ENCODE data around the gene PTPN13.

The PTPN13 gene

GRCh38 chr4:86818211-86818610 lies 224.1 kb downstream of the PTPN13 start:
- DNase-seq (ENCODE audit: low read depth in 2 of 2) = no peak

GRCh38 chr4:86818841-86819240 lies 224.7 kb downstream of the PTPN13 start:
- DNase-seq (ENCODE audit: low read depth in 2 of 2) = no peak

- no peak for DNase-seq (ENCODE audit: low read depth in 2 of 2)
Measured at GRCh38 chr4:86819561-86819960, 225.4 kb downstream of the PTPN13 start.

GRCh38 chr4:86821151-86821550 lies 227.0 kb downstream of the PTPN13 start:
- DNase-seq (ENCODE audit: low read depth in 2 of 2) = no peak

GRCh38 chr4:86822136-86822535 lies 228.0 kb downstream of the PTPN13 start:
- no peak for DNase-seq (ENCODE audit: low read depth in 2 of 2)

GRCh38 chr4:86825511-86825910 lies 231.4 kb downstream of the PTPN13 start:
- DNase-seq (ENCODE audit: low read depth in 2 of 2) = no peak

- no peak for DNase-seq (ENCODE audit: low read depth in 2 of 2)
Measured at GRCh38 chr4:86831262-86832130, 237.4 kb downstream of the PTPN13 start.

GRCh38 chr4:86833615-86834014 lies 239.5 kb downstream of the PTPN13 start:
- no peak for DNase-seq (ENCODE audit: low read depth in 2 of 2)

- no peak for DNase-seq (ENCODE audit: low read depth in 2 of 2)
Measured at GRCh38 chr4:86834901-86835300, 240.8 kb downstream of the PTPN13 start.

- DNase-seq (ENCODE audit: low read depth in 2 of 2) = no peak
Measured at GRCh38 chr4:86835677-86836076, 241.6 kb downstream of the PTPN13 start.

- DNase-seq (ENCODE audit: low read depth in 2 of 2) = no peak
Measured at GRCh38 chr4:86837691-86838503, 243.8 kb downstream of the PTPN13 start.

GRCh38 chr4:86840858-86841257 lies 246.7 kb downstream of the PTPN13 start:
- DNase-seq (ENCODE audit: low read depth in 2 of 2) = no peak

GRCh38 chr4:86841309-86841708 lies 247.2 kb downstream of the PTPN13 start:
- no peak for DNase-seq (ENCODE audit: low read depth in 2 of 2)

GRCh38 chr4:86845593-86845992 lies 251.5 kb downstream of the PTPN13 start:
- DNase-seq (ENCODE audit: low read depth in 2 of 2) = no peak

GRCh38 chr4:86846921-86847320 lies 252.8 kb downstream of the PTPN13 start:
- DNase-seq (ENCODE audit: low read depth in 2 of 2) = no peak

GRCh38 chr4:86847571-86847970 lies 253.5 kb downstream of the PTPN13 start:
- no peak for DNase-seq (ENCODE audit: low read depth in 2 of 2)

GRCh38 chr4:86848136-86848535 lies 254.0 kb downstream of the PTPN13 start:
- DNase-seq (ENCODE audit: low read depth in 2 of 2) = no peak

- DNase-seq (ENCODE audit: low read depth in 2 of 2) = no peak
Measured at GRCh38 chr4:86848732-86849619, 254.9 kb downstream of the PTPN13 start, which contains the start of gene SLC10A6. Gene SLC10A6, minus strand, starts transcription at chr4:86849384. Its CDS starts 269 bp downstream, at chr4:86849115.

- DNase-seq (ENCODE audit: low read depth in 2 of 2) = no peak
Measured at GRCh38 chr4:86853209-86853608, 259.1 kb downstream of the PTPN13 start.

- no peak for DNase-seq (ENCODE audit: low read depth in 2 of 2)
Measured at GRCh38 chr4:86855572-86855971, 261.5 kb downstream of the PTPN13 start.

GRCh38 chr4:86856896-86857295 lies 262.8 kb downstream of the PTPN13 start:
- no peak for DNase-seq (ENCODE audit: low read depth in 2 of 2)
